Smooth muscle cell (in vitro differentiated cells): ENCODE data around the gene ROR1. TPM values are rescaled to one million over a fixed set of nuclear protein-coding genes. Genes with fewer than 3 reads are reported as not detected.

Experiments used
- DNase-seq: peaks from one replicate; lab custom pipeline; 2025; ENCODE audit not compliant: unreplicated experiment; lab: John Stamatoyannopoulos, UW
- H2AFZ ChIP-seq: fragments of 200-600 bp; sonication (generic); 2 replicates; pipeline ENCODE4 v1.6.0; 2016; ENCODE audit warnings: antibody characterized with exemption, low read depth, mild to moderate bottlenecking
- H3F3A ChIP-seq: fragments of 200-600 bp; sonication (generic); 2 replicates; pipeline ENCODE4 v1.6.0; 2017; ENCODE audit warnings: antibody characterized with exemption, low read depth
- H3K27ac ChIP-seq: fragments of 200-600 bp; sonication (generic); 2 replicates; pipeline ENCODE4 v1.5.1; 2016; ENCODE audit warnings: low read depth, mild to moderate bottlenecking
- H3K27me3 ChIP-seq: fragments of 200-600 bp; sonication (generic); 2 replicates; pipeline ENCODE4 v1.6.1; 2016; ENCODE audit warnings: low read depth, mild to moderate bottlenecking
- H3K36me3 ChIP-seq: fragments of 200-600 bp; sonication (generic); 2 replicates; pipeline ENCODE4 v1.5.1; 2016; ENCODE audit warnings: low read depth
- H3K4me1 ChIP-seq: fragments of 200-600 bp; sonication (generic); 2 replicates; pipeline ENCODE4 v1.5.1; 2016; ENCODE audit warnings: low read depth
- H3K4me2 ChIP-seq: fragments of 200-600 bp; sonication (generic); 2 replicates; pipeline ENCODE4 v1.6.0; 2016; ENCODE audit warnings: mild to moderate bottlenecking
- H3K4me3 ChIP-seq: fragments of 200-600 bp; sonication (generic); 2 replicates; pipeline ENCODE4 v1.5.1; 2016; ENCODE audit warnings: mild to moderate bottlenecking
- H3K79me2 ChIP-seq: fragments of 200-600 bp; sonication (generic); 2 replicates; pipeline ENCODE4 v1.6.0; 2016; ENCODE audit warnings: low read depth, mild to moderate bottlenecking
- H3K9ac ChIP-seq: fragments of 200-600 bp; sonication (generic); 2 replicates; pipeline ENCODE4 v1.6.0; 2016; ENCODE audit warnings: low read depth
- H3K9me3 ChIP-seq: fragments of 200-600 bp; sonication (generic); replicated peaks from 2 replicates; pipeline ENCODE4 v1.5.1; 2016; ENCODE audit warnings: low read depth
- H4K20me1 ChIP-seq: fragments of 200-600 bp; sonication (generic); 2 replicates; pipeline ENCODE4 v1.6.0; 2016; ENCODE audit warnings: low read depth
- CTCF ChIP-seq: fragments of 200-600 bp; sonication (generic); IDR thresholded peaks from 2 replicates; pipeline ENCODE4 v1.5.1; 2017; ENCODE audit warnings: borderline replicate concordance, mild to moderate bottlenecking, antibody characterized with exemption; ENCODE audit not compliant: insufficient read depth, poor library complexity, severe bottlenecking
- WGBS: methylation state at CpG from one replicate; pipeline ENCODE4 v1.1.7; 2016; ENCODE audit warnings: low lambda C conversion rate; 5-methylcytosine and 5-hydroxymethylcytosine counted together
- polyA plus RNA-seq: library from polyadenylated mRNA; unstranded; fragments of >200 nt; fragmentation: Nextera tagmentation; extraction: Ambion mirVana; gene quantifications from 2 replicates; pipeline ENCODE4 v1.2.1, GENCODE V29; 2016
- total RNA-seq: library from RNA; depleted of rRNA; stranded (reverse); fragments of >200 nt; gene quantifications from 2 replicates; pipeline ENCODE4 v1.2.3, GENCODE V29; 2014

The ROR1 gene
- total and polyA plus RNA-seq, 2 experiments from 2014 or later = 3.3 to 7.2 TPM

- Histone ChIP-seq H3K4me3 (no peak overlapping the region), H3K27ac (peak overlapping the region; percentile 71), H3K9me3 (no peaks in the 10 kb centered on the region), H2AFZ (no peak overlapping the region), H3K27me3 (peaks cover 10% of the 10 kb centered on the region), H3F3A (peaks cover 27% of the 10 kb centered on the region), H3K36me3 (no peaks in the 10 kb centered on the region), H3K79me2 (no peaks in the 10 kb centered on the region), H3K4me1 (peaks cover 5% of the 10 kb centered on the region), H3K4me2 (peak overlapping the region; percentile 74), H3K9ac (no peak overlapping the region), H4K20me1 (peaks cover 3% of the 10 kb centered on the region)
- peak; percentile 10 for DNase-seq
- 8% methylated on average over 3 of the region's 3 CpGs for WGBS
- TF ChIP-seq CTCF = no peak
These were observed 308.6 kb downstream of the ROR1 start for GRCh38 chr1:64082459-64082858.

GRCh38 chr1:64084451-64084850 lies 310.6 kb downstream of the ROR1 start:
- Histone ChIP-seq H3K9ac (no peak overlapping the region), H3K36me3 (no peaks in the 10 kb centered on the region), H2AFZ (no peak overlapping the region), H3F3A (peaks cover 28% of the 10 kb centered on the region), H3K4me2 (no peak overlapping the region), H4K20me1 (peaks cover 3% of the 10 kb centered on the region), H3K27ac (peak overlapping the region; percentile 13), H3K4me3 (no peak overlapping the region), H3K9me3 (no peaks in the 10 kb centered on the region), H3K4me1 (peaks cover 5% of the 10 kb centered on the region), H3K27me3 (peaks cover 10% of the 10 kb centered on the region), H3K79me2 (no peaks in the 10 kb centered on the region)
- DNase-seq = no peak
- 65% methylated on average over 2 of the region's 2 CpGs for WGBS
- TF ChIP-seq CTCF = no peak

- Histone ChIP-seq H3K27me3 (peaks cover 10% of the 10 kb centered on the region), H4K20me1 (peaks cover 3% of the 10 kb centered on the region), H2AFZ (no peak overlapping the region), H3K4me3 (no peak overlapping the region), H3K9ac (no peak overlapping the region), H3K79me2 (no peaks in the 10 kb centered on the region), H3K4me2 (peak overlapping the region; percentile 49), H3K27ac (peak overlapping the region; percentile 12), H3K36me3 (no peaks in the 10 kb centered on the region), H3K9me3 (no peaks in the 10 kb centered on the region), H3F3A (peaks cover 15% of the 10 kb centered on the region), H3K4me1 (peaks cover 7% of the 10 kb centered on the region)
- TF ChIP-seq CTCF = no peak
- WGBS = 7% methylated on average over 2 of the region's 2 CpGs
- no peak for DNase-seq
These were observed 314.0 kb downstream of the ROR1 start for GRCh38 chr1:64087768-64088167.

- no peak overlapping the region for H3K27ac ChIP-seq
- no peak for TF ChIP-seq CTCF
- no peak for DNase-seq
- H3K4me1 ChIP-seq = peaks cover 11% of the 10 kb centered on the region
- 76% methylated on average over 3 of the region's 3 CpGs for WGBS
- no peak overlapping the region for H2AFZ ChIP-seq
- H3K36me3 ChIP-seq = no peaks in the 10 kb centered on the region
- H3F3A ChIP-seq = peaks cover 19% of the 10 kb centered on the region
- no peak overlapping the region for H3K4me3 ChIP-seq
- H4K20me1 ChIP-seq = peaks cover 3% of the 10 kb centered on the region
- H3K27me3 ChIP-seq = peaks cover 10% of the 10 kb centered on the region
- H3K9me3 ChIP-seq = no peaks in the 10 kb centered on the region
- H3K79me2 ChIP-seq = no peaks in the 10 kb centered on the region
- H3K9ac ChIP-seq = no peak overlapping the region
- H3K4me2 ChIP-seq = no peak overlapping the region
These were observed 316.6 kb downstream of the ROR1 start for GRCh38 chr1:64090436-64090835.
